ENCODE results near the gene RECK. TPM values are rescaled to one million over a fixed set of nuclear protein-coding genes. Genes with fewer than 3 reads are reported as not detected.

RECK gene
- total RNA-seq, 1 experiment from 2014 or later = 5.0 TPM

GRCh38 chr9:36064448-36065037, 27.8 kb downstream of the RECK start:
- ChIA-PET POLR2A (ENCODE audit: unreplicated experiment) (interaction anchor here (0.5 kb wide), 1 partner anchor 236 kb away, joined by 3 read pairs; the partner anchor contains the start of gene FAM221B), CTCF (no interaction called here)
- Histone ChIP-seq H3K4me1 (ENCODE audit: insufficient read depth, low read length) (no peaks in the 10 kb centered on the region; the same call in 1 of the 2 replicates), H3K9me2 (replicated peaks; ENCODE audit: low read length) (no peaks in the 10 kb centered on the region), H3K27ac (ENCODE audit: low read length) (no peak overlapping the region), H3K4me2 (ENCODE audit: low read length) (no peak overlapping the region), H3K36me3 (ENCODE audit: low read depth, low read length) (no peaks in the 10 kb centered on the region), H3K27me3 (ENCODE audit: low read length) (no peaks in the 10 kb centered on the region), H3K4me3 (ENCODE audit: low read length) (no peak overlapping the region), H3K9ac (ENCODE audit: low read length) (no peak overlapping the region), H3F3A (ENCODE audit: low read length, unreplicated experiment) (no peaks in the 10 kb centered on the region), H4K20me1 (ENCODE audit: low read length) (no peaks in the 10 kb centered on the region), H3K9me3 (ENCODE audit: low read length) (no peaks in the 10 kb centered on the region), H3K79me2 (ENCODE audit: low read length) (no peaks in the 10 kb centered on the region), H2AFZ (ENCODE audit: low read length) (no peak overlapping the region)
- DNase-seq = no peak
- intact Hi-C loops (cut with micrococcal nuclease) = no loop called here
- no TSS peak for BruUV-seq (replicated peaks)
- TF ChIP-seq EZH2 (IDR thresholded peaks at IDR 0.05; ENCODE audit: low read length, unreplicated experiment) (no peak), CTCF (conservative IDR thresholded peaks at IDR 0.05; ENCODE audit: low read depth, low read length) (no peak), EZH2phosphoT487 (IDR thresholded peaks at IDR 0.05; ENCODE audit: borderline replicate concordance, low read length) (no peak)
- no peak for ATAC-seq

- Histone ChIP-seq H3K9ac (ENCODE audit: low read length) (no peak overlapping the region), H2AFZ (ENCODE audit: low read length) (no peak overlapping the region), H3K36me3 (ENCODE audit: low read depth, low read length) (no peaks in the 10 kb centered on the region), H3K79me2 (ENCODE audit: low read length) (no peaks in the 10 kb centered on the region), H3K27me3 (ENCODE audit: low read length) (no peaks in the 10 kb centered on the region), H3K4me3 (ENCODE audit: low read length) (no peak overlapping the region), H3K4me2 (ENCODE audit: low read length) (no peak overlapping the region), H3F3A (ENCODE audit: low read length, unreplicated experiment) (no peaks in the 10 kb centered on the region), H3K27ac (ENCODE audit: low read length) (no peak overlapping the region), H3K4me1 (ENCODE audit: insufficient read depth, low read length) (no peaks in the 10 kb centered on the region), H3K9me2 (replicated peaks; ENCODE audit: low read length) (no peaks in the 10 kb centered on the region), H3K9me3 (ENCODE audit: low read length) (no peaks in the 10 kb centered on the region), H4K20me1 (ENCODE audit: low read length) (no peaks in the 10 kb centered on the region)
- DNase-seq (no peak), ATAC-seq (no peak)
- intact Hi-C loops (cut with micrococcal nuclease) = no loop called here
- TF ChIP-seq EZH2 (IDR thresholded peaks at IDR 0.05; ENCODE audit: low read length, unreplicated experiment) (no peak), CTCF (conservative IDR thresholded peaks at IDR 0.05; ENCODE audit: low read depth, low read length) (no peak), EZH2phosphoT487 (IDR thresholded peaks at IDR 0.05; ENCODE audit: borderline replicate concordance, low read length) (no peak)
- CTCF ChIA-PET = no interaction called here
- POLR2A ChIA-PET (ENCODE audit: unreplicated experiment) = no interaction called here
- BruUV-seq (replicated peaks) = no TSS peak
Measured at GRCh38 chr9:36074055-36074454, 37.3 kb downstream of the RECK start.

GRCh38 chr9:36074870-36075532, 38.3 kb downstream of the RECK start:
- H3K4me3 ChIP-seq (ENCODE audit: low read length) = no peak overlapping the region
- no peaks in the 10 kb centered on the region for H3F3A ChIP-seq (ENCODE audit: low read length, unreplicated experiment)
- ChIA-PET POLR2A (ENCODE audit: unreplicated experiment) (interaction anchor here (0.6 kb wide), 1 partner anchor 115 kb away, joined by 7 read pairs; the partner anchor contains the start of gene CLTA), CTCF (no interaction called here)
- H3K36me3 ChIP-seq (ENCODE audit: low read depth, low read length) = no peaks in the 10 kb centered on the region
- ATAC-seq (no peak), DNase-seq (no peak)
- no peak overlapping the region for H3K4me2 ChIP-seq (ENCODE audit: low read length)
- no peaks in the 10 kb centered on the region for H3K4me1 ChIP-seq (ENCODE audit: insufficient read depth, low read length)
- no peaks in the 10 kb centered on the region for H3K9me2 ChIP-seq (replicated peaks; ENCODE audit: low read length)
- no TSS peak for BruUV-seq (replicated peaks)
- H4K20me1 ChIP-seq (ENCODE audit: low read length) = no peaks in the 10 kb centered on the region
- TF ChIP-seq EZH2phosphoT487 (IDR thresholded peaks at IDR 0.05; ENCODE audit: borderline replicate concordance, low read length) (no peak), EZH2 (IDR thresholded peaks at IDR 0.05; ENCODE audit: low read length, unreplicated experiment) (no peak), CTCF (conservative IDR thresholded peaks at IDR 0.05; ENCODE audit: low read depth, low read length) (no peak)
- no peaks in the 10 kb centered on the region for H3K27me3 ChIP-seq (ENCODE audit: low read length)
- no peaks in the 10 kb centered on the region for H3K9me3 ChIP-seq (ENCODE audit: low read length)
- no peaks in the 10 kb centered on the region for H3K79me2 ChIP-seq (ENCODE audit: low read length)
- no peak overlapping the region for H2AFZ ChIP-seq (ENCODE audit: low read length)
- intact Hi-C loops (cut with micrococcal nuclease) = no loop called here
- no peak overlapping the region for H3K27ac ChIP-seq (ENCODE audit: low read length)
- no peak overlapping the region for H3K9ac ChIP-seq (ENCODE audit: low read length)

Measured in PC-3 (cell line).